Measurements from ENCODE around the gene RER1. TPM values are rescaled to one million over a fixed set of nuclear protein-coding genes. Genes with fewer than 3 reads are reported as not detected.

RER1 gene
- total RNA-seq, 1 experiment from 2014 or later: 79.8 TPM

GRCh38 chr1:2446394-2446793 is 54.8 kb downstream of the RER1 start:
- POLR2A ChIA-PET: no interaction called here
- H3K27me3 Mint-ChIP-seq (ENCODE audit: low read depth): peaks cover 29% of the 10 kb centered on the region

GRCh38 chr1:2446861-2447260 is 55.2 kb downstream of the RER1 start:
- H3K4me3 Mint-ChIP-seq: no peak overlapping the region
- ATAC-seq (no peak), DNase-seq (ENCODE audit: low spot score) (no peak)
- H3K9me3 Mint-ChIP-seq: no peaks in the 10 kb centered on the region
- POLR2A ChIA-PET: no interaction called here
- H3K27ac Mint-ChIP-seq: no peak overlapping the region
- H3K36me3 Mint-ChIP-seq: no peaks in the 10 kb centered on the region
- TF ChIP-seq E2F4 (CRISPR knock-in tag; IDR thresholded peaks at IDR 0.05; ENCODE audit: borderline replicate concordance, low read depth): no peak
- no peak for TF ChIP-seq EMX1 (CRISPR knock-in tag; IDR thresholded peaks at IDR 0.05)
- TF ChIP-seq, protein P1, sequence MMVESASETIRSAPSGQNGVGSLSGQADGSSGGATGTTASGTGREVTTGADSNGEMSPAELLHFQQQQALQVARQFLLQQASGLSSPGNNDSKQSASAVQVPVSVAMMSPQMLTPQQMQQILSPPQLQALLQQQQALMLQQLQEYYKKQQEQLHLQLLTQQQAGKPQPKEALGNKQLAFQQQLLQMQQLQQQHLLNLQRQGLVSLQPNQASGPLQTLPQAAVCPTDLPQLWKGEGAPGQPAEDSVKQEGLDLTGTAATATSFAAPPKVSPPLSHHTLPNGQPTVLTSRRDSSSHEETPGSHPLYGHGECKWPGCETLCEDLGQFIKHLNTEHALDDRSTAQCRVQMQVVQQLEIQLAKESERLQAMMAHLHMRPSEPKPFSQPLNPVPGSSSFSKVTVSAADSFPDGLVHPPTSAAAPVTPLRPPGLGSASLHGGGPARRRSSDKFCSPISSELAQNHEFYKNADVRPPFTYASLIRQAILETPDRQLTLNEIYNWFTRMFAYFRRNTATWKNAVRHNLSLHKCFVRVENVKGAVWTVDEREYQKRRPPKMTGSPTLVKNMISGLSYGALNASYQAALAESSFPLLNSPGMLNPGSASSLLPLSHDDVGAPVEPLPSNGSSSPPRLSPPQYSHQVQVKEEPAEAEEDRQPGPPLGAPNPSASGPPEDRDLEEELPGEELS (CRISPR knock-in tag; IDR thresholded peaks at IDR 0.05): no peak
- TF ChIP-seq HMGA2 (CRISPR knock-in tag; IDR thresholded peaks at IDR 0.05): no peak
- no peak for TF ChIP-seq FOXP1 (CRISPR knock-in tag; IDR thresholded peaks at IDR 0.05; ENCODE audit: borderline replicate concordance)
- TF ChIP-seq CDX4 (CRISPR knock-in tag; IDR thresholded peaks at IDR 0.05; ENCODE audit: borderline replicate concordance): no peak
- TF ChIP-seq MXD4 (CRISPR knock-in tag; IDR thresholded peaks at IDR 0.05; ENCODE audit: borderline replicate concordance): no peak
- TF ChIP-seq MYBL2 (CRISPR knock-in tag; IDR thresholded peaks at IDR 0.05): no peak
- no peak for TF ChIP-seq ELF4 (CRISPR knock-in tag; IDR thresholded peaks at IDR 0.05; ENCODE audit: low read depth)
- TF ChIP-seq TP53 (CRISPR knock-in tag; IDR thresholded peaks at IDR 0.05): no peak
- H3K4me1 Mint-ChIP-seq: no peaks in the 10 kb centered on the region
- CTCF ChIA-PET: interaction anchor here (0.7 to 1.9 kb wide), 9 partner anchors 12 to 978 kb away, joined by 3 to 9 read pairs (median 4); no protein-coding TSS in a partner anchor
- H3K27me3 Mint-ChIP-seq (ENCODE audit: low read depth): peaks cover 29% of the 10 kb centered on the region

More at GRCh38 chr1:2446394-2446793, 54.8 kb downstream of the RER1 start:
- DNase-seq (ENCODE audit: low spot score): no peak
- TF ChIP-seq ZNF219 (CRISPR knock-in tag; IDR thresholded peaks at IDR 0.05; ENCODE audit: borderline replicate concordance) (no peak), TEAD4 (CRISPR knock-in tag; IDR thresholded peaks at IDR 0.05) (no peak), ETV6 (CRISPR knock-in tag; IDR thresholded peaks at IDR 0.05) (no peak)
- TF ChIP-seq, protein P2, sequence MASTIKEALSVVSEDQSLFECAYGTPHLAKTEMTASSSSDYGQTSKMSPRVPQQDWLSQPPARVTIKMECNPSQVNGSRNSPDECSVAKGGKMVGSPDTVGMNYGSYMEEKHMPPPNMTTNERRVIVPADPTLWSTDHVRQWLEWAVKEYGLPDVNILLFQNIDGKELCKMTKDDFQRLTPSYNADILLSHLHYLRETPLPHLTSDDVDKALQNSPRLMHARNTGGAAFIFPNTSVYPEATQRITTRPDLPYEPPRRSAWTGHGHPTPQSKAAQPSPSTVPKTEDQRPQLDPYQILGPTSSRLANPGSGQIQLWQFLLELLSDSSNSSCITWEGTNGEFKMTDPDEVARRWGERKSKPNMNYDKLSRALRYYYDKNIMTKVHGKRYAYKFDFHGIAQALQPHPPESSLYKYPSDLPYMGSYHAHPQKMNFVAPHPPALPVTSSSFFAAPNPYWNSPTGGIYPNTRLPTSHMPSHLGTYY (CRISPR knock-in tag; IDR thresholded peaks at IDR 0.05): no peak
- TF ChIP-seq, protein P3, sequence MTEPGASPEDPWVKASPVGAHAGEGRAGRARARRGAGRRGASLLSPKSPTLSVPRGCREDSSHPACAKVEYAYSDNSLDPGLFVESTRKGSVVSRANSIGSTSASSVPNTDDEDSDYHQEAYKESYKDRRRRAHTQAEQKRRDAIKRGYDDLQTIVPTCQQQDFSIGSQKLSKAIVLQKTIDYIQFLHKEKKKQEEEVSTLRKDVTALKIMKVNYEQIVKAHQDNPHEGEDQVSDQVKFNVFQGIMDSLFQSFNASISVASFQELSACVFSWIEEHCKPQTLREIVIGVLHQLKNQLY (CRISPR knock-in tag; IDR thresholded peaks at IDR 0.05): no peak
- TF ChIP-seq, protein P4, sequence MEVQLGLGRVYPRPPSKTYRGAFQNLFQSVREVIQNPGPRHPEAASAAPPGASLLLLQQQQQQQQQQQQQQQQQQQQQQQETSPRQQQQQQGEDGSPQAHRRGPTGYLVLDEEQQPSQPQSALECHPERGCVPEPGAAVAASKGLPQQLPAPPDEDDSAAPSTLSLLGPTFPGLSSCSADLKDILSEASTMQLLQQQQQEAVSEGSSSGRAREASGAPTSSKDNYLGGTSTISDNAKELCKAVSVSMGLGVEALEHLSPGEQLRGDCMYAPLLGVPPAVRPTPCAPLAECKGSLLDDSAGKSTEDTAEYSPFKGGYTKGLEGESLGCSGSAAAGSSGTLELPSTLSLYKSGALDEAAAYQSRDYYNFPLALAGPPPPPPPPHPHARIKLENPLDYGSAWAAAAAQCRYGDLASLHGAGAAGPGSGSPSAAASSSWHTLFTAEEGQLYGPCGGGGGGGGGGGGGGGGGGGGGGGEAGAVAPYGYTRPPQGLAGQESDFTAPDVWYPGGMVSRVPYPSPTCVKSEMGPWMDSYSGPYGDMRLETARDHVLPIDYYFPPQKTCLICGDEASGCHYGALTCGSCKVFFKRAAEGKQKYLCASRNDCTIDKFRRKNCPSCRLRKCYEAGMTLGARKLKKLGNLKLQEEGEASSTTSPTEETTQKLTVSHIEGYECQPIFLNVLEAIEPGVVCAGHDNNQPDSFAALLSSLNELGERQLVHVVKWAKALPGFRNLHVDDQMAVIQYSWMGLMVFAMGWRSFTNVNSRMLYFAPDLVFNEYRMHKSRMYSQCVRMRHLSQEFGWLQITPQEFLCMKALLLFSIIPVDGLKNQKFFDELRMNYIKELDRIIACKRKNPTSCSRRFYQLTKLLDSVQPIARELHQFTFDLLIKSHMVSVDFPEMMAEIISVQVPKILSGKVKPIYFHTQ (CRISPR knock-in tag; IDR thresholded peaks at IDR 0.05): no peak
- TF ChIP-seq, protein P5, sequence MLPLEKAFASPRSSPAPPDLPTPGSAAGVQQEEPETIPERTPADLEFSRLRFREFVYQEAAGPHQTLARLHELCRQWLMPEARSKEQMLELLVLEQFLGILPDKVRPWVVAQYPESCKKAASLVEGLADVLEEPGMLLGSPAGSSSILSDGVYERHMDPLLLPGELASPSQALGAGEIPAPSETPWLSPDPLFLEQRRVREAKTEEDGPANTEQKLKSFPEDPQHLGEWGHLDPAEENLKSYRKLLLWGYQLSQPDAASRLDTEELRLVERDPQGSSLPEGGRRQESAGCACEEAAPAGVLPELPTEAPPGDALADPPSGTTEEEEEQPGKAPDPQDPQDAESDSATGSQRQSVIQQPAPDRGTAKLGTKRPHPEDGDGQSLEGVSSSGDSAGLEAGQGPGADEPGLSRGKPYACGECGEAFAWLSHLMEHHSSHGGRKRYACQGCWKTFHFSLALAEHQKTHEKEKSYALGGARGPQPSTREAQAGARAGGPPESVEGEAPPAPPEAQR (CRISPR knock-in tag; IDR thresholded peaks at IDR 0.05): no peak
- Mint-ChIP-seq H3K27ac (no peak overlapping the region), H3K9me3 (no peaks in the 10 kb centered on the region), H3K4me1 (no peaks in the 10 kb centered on the region), H3K36me3 (no peaks in the 10 kb centered on the region), H3K4me3 (no peak overlapping the region)
- CTCF ChIA-PET: interaction anchor here (0.9 to 1.9 kb wide), 5 partner anchors 16 to 102 kb away, joined by 3 to 9 read pairs (median 4); no protein-coding TSS in a partner anchor
- no peak for ATAC-seq

All from WTC11 (cell line).